ENCODE data around the gene SLC27A2.

Gene SLC27A2

DNA sequence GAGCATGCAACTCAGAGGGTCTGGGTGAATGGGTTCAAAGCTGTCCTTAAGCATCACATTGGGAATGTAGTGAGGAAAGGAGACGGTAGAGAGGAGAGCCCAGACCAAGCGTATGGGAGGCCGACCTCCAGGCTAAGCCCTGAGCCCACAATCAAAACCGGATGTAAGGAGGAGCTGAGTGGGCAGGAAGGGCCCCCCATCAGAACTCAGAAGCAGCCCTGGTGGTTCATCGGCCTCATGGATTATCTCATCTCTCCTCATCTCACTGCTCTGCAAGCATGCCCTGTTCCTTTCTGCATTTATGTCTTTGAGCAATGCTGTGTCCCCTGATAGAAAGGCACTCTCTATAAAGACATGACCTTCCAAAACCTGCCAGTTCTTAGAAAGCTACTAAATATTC is 77.3 kb downstream of the SLC27A2 start:
- H3K27ac ChIP-seq (ENCODE audit: insufficient read depth, low read depth, low read length, poor library complexity, severe bottlenecking): no peak overlapping the region
- H3K4me1 ChIP-seq (ENCODE audit: control insufficient read depth, insufficient read depth, low read length): no peaks in the 10 kb centered on the region
- no peaks in the 10 kb centered on the region for H3K9me3 ChIP-seq (ENCODE audit: control insufficient read depth, low read length)
- no peaks in the 10 kb centered on the region for H3K36me3 ChIP-seq (ENCODE audit: control insufficient read depth, insufficient read depth, low read length)
- no peak overlapping the region for H3K4me3 ChIP-seq (ENCODE audit: insufficient read depth, low read depth, low read length)
- no peaks in the 10 kb centered on the region for H3K27me3 ChIP-seq (ENCODE audit: control insufficient read depth, insufficient read depth, low read length, poor library complexity, severe bottlenecking)
- 82 to 86% methylated on average over 5 of the region's 5 CpGs for WGBS, 2 experiments

DNA sequence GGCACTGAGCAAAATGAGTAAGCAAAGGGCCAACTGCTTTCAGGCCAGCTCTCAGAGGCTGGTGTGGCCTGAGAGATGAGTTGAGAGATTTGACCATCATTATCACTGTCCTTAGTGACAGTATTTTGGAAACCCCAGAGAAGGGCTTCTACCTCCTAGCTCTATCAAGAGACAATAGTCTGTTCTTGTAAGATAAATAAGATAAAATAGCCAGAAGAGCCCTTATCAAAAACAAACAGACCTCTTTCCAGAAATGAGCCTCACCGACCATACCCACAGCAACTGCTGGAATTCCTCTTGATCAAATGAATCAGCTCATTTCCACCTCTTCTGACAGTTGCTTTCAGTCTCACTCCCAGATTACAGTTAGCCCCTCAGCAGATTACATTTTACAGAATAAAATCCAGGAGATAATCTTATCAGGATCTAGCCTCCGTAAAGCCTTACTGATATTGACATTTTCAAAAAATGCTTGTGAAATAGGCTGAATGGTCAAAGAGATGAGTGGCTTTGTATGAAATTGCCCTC is 79.0 kb downstream of the SLC27A2 start:
- H3K4me1 ChIP-seq (ENCODE audit: control insufficient read depth, insufficient read depth, low read length): peaks cover 9% of the 10 kb centered on the region
- H3K4me3 ChIP-seq (ENCODE audit: insufficient read depth, low read depth, low read length): no peak overlapping the region
- no peaks in the 10 kb centered on the region for H3K9me3 ChIP-seq (ENCODE audit: control insufficient read depth, low read length)
- no peaks in the 10 kb centered on the region for H3K27me3 ChIP-seq (ENCODE audit: control insufficient read depth, insufficient read depth, low read length, poor library complexity, severe bottlenecking)
- H3K27ac ChIP-seq (ENCODE audit: insufficient read depth, low read depth, low read length, poor library complexity, severe bottlenecking): no peak overlapping the region
- no peaks in the 10 kb centered on the region for H3K36me3 ChIP-seq (ENCODE audit: control insufficient read depth, insufficient read depth, low read length)
- 93 to 100% methylated on average over 2 of the region's 2 CpGs for WGBS, 2 experiments

DNA sequence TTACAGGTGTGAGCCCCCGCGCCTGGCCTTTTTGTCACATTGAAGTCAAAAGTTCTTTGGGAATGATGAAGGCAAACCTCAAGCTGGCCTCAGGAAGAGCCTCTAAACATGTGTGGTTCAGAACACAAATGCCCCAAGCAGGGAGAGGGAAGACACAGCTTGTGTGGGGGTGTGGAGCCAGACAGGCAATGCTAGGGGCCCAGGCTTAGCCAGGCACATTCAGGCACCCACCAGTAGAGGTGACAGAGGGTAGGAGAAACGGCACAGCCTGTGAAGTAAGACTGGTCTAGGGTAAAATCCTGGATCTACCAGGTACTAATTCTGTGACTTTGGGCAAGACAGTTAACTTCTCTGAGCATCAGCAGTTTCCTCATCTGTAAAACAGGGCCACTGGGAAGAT is 80.0 kb downstream of the SLC27A2 start:
- Histone ChIP-seq H3K27me3 (ENCODE audit: control insufficient read depth, insufficient read depth, low read length, poor library complexity, severe bottlenecking) (no peaks in the 10 kb centered on the region), H3K36me3 (ENCODE audit: control insufficient read depth, insufficient read depth, low read length) (no peaks in the 10 kb centered on the region), H3K27ac (ENCODE audit: insufficient read depth, low read depth, low read length, poor library complexity, severe bottlenecking) (no peak overlapping the region), H3K4me3 (ENCODE audit: insufficient read depth, low read depth, low read length) (no peak overlapping the region), H3K9me3 (ENCODE audit: control insufficient read depth, low read length) (no peaks in the 10 kb centered on the region), H3K4me1 (ENCODE audit: control insufficient read depth, insufficient read depth, low read length) (peaks cover 10% of the 10 kb centered on the region)
- WGBS, 2 experiments: 91 to 95% methylated on average over 3 of the region's 3 CpGs

- WGBS, 2 experiments: 95 to 96% methylated on average over 4 of the region's 4 CpGs
Measured at GRCh38 chr15:50262533-50262932, 80.5 kb downstream of the SLC27A2 start.

GRCh38 chr15:50265620-50266019 is 83.6 kb downstream of the SLC27A2 start, which contains the start of gene HDC:
Gene HDC, minus strand, starts transcription at chr15:50265726. Its CDS starts 103 bp downstream, at chr15:50265623.
- Histone ChIP-seq H3K4me3 (ENCODE audit: insufficient read depth, low read depth, low read length) (no peak within 1 kb of the TSS), H3K4me1 (ENCODE audit: control insufficient read depth, insufficient read depth, low read length) (peaks cover 10% of the 10 kb centered on the region), H3K9me3 (ENCODE audit: control insufficient read depth, low read length) (no peaks in the 10 kb centered on the region), H3K27ac (ENCODE audit: insufficient read depth, low read depth, low read length, poor library complexity, severe bottlenecking) (no peak within 1 kb of the TSS), H3K36me3 (ENCODE audit: control insufficient read depth, insufficient read depth, low read length) (no peaks in the 10 kb centered on the region), H3K27me3 (ENCODE audit: control insufficient read depth, insufficient read depth, low read length, poor library complexity, severe bottlenecking) (no peaks in the 10 kb centered on the region)
- WGBS, 2 experiments: 61 to 65% methylated on average over 9 of the region's 9 CpGs

More at GRCh38 chr15:50262533-50262932, 80.5 kb downstream of the SLC27A2 start:
- no peak overlapping the region for H3K27ac ChIP-seq (ENCODE audit: insufficient read depth, low read depth, low read length, poor library complexity, severe bottlenecking)
- no peaks in the 10 kb centered on the region for H3K36me3 ChIP-seq (ENCODE audit: control insufficient read depth, insufficient read depth, low read length)
- H3K4me3 ChIP-seq (ENCODE audit: insufficient read depth, low read depth, low read length): no peak overlapping the region
- H3K9me3 ChIP-seq (ENCODE audit: control insufficient read depth, low read length): no peaks in the 10 kb centered on the region
- H3K4me1 ChIP-seq (ENCODE audit: control insufficient read depth, insufficient read depth, low read length): peaks cover 10% of the 10 kb centered on the region
- no peaks in the 10 kb centered on the region for H3K27me3 ChIP-seq (ENCODE audit: control insufficient read depth, insufficient read depth, low read length, poor library complexity, severe bottlenecking)

DNA sequence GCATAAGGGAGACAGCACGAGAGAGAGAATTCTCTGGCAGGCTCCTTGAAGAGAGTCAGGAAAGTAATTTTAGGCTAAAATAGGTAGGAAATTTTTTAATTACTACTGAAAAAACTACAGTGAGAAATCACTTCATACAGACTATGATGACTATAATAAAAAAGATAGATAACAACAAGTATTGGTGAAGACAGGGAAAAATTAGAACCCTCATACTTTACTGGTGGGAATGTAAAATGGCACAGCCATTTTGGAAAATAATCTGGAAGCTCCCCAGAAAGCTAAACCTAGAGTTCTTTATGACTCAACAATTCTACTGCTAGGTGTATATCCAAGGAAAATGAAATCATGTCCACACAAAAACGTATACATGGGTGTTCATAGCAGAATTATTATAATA is 85.6 kb downstream of the SLC27A2 start:
- Histone ChIP-seq H3K36me3 (ENCODE audit: control insufficient read depth, insufficient read depth, low read length) (no peaks in the 10 kb centered on the region), H3K27me3 (ENCODE audit: control insufficient read depth, insufficient read depth, low read length, poor library complexity, severe bottlenecking) (no peaks in the 10 kb centered on the region)

DNA sequence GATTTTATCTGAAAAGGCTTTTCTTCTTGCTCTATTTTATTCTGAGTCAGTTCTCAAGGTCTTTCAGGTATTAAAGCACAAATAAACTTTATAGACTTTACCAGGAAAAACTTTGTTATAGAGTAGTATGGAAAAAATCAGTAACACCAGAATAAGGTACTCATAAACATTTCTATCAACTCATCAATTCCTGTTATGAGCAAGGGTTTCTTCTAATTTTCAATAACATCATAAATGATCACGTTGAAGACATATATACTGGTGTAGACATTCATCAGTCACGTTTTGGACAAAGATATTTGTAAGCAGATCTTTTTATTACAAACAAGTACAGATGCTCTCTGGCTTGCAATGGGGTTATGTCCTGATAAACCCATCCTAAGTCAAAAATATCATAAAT is 93.1 kb downstream of the SLC27A2 start:
- H3K9me3 ChIP-seq (ENCODE audit: control insufficient read depth, low read length): no peaks in the 10 kb centered on the region
- H3K27ac ChIP-seq (ENCODE audit: insufficient read depth, low read depth, low read length, poor library complexity, severe bottlenecking): no peak overlapping the region
- H3K36me3 ChIP-seq (ENCODE audit: control insufficient read depth, insufficient read depth, low read length): no peaks in the 10 kb centered on the region
- WGBS, 2 experiments: 82 to 94% methylated on average over 2 of the region's 2 CpGs
- no peak overlapping the region for H3K4me3 ChIP-seq (ENCODE audit: insufficient read depth, low read depth, low read length)
- H3K27me3 ChIP-seq (ENCODE audit: control insufficient read depth, insufficient read depth, low read length, poor library complexity, severe bottlenecking): no peaks in the 10 kb centered on the region
- H3K4me1 ChIP-seq (ENCODE audit: control insufficient read depth, insufficient read depth, low read length): no peaks in the 10 kb centered on the region

More for the DNA sequence above, 85.6 kb downstream of the SLC27A2 start:
- no peak overlapping the region for H3K27ac ChIP-seq (ENCODE audit: insufficient read depth, low read depth, low read length, poor library complexity, severe bottlenecking)
- H3K9me3 ChIP-seq (ENCODE audit: control insufficient read depth, low read length): no peaks in the 10 kb centered on the region
- no peak overlapping the region for H3K4me3 ChIP-seq (ENCODE audit: insufficient read depth, low read depth, low read length)
- H3K4me1 ChIP-seq (ENCODE audit: control insufficient read depth, insufficient read depth, low read length): peaks cover 10% of the 10 kb centered on the region
- WGBS, 2 experiments: 100% methylated on average over 1 of the region's 2 CpGs

DNA sequence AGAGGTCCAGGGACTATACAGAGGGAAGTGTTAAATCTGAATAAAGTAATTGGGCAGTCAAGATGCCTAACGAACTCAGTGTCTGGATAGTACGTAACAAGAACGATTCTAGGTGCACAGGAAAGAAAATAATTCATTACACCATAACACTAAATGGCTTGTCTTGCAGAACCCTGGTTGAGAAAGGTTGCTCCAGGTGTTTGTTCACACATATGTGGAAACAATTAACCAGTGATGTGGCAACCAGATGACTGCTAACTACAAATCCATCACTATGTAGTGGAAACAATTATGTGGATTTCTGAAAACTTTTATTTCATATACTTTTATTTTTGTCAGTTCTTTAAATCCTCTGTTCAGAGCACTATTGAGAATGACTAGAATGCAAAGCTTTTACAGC is 93.9 kb downstream of the SLC27A2 start:
- Histone ChIP-seq H3K4me3 (ENCODE audit: insufficient read depth, low read depth, low read length) (no peak overlapping the region), H3K27ac (ENCODE audit: insufficient read depth, low read depth, low read length, poor library complexity, severe bottlenecking) (no peak overlapping the region), H3K9me3 (ENCODE audit: control insufficient read depth, low read length) (no peaks in the 10 kb centered on the region), H3K4me1 (ENCODE audit: control insufficient read depth, insufficient read depth, low read length) (no peaks in the 10 kb centered on the region), H3K27me3 (ENCODE audit: control insufficient read depth, insufficient read depth, low read length, poor library complexity, severe bottlenecking) (no peaks in the 10 kb centered on the region), H3K36me3 (ENCODE audit: control insufficient read depth, insufficient read depth, low read length) (no peaks in the 10 kb centered on the region)
- WGBS, 2 experiments: 98% methylated on average over 3 of the region's 3 CpGs; no CpG with 5 or more reads in 1 of the 2 experiments

- H3K4me1 ChIP-seq (ENCODE audit: control insufficient read depth, insufficient read depth, low read length): no peaks in the 10 kb centered on the region
- H3K27me3 ChIP-seq (ENCODE audit: control insufficient read depth, insufficient read depth, low read length, poor library complexity, severe bottlenecking): no peaks in the 10 kb centered on the region
- H3K9me3 ChIP-seq (ENCODE audit: control insufficient read depth, low read length): no peaks in the 10 kb centered on the region
- H3K27ac ChIP-seq (ENCODE audit: insufficient read depth, low read depth, low read length, poor library complexity, severe bottlenecking): no peak overlapping the region
- H3K36me3 ChIP-seq (ENCODE audit: control insufficient read depth, insufficient read depth, low read length): no peaks in the 10 kb centered on the region
- WGBS, 2 experiments: 89 to 94% methylated on average over 1 of the region's 1 CpG
- H3K4me3 ChIP-seq (ENCODE audit: insufficient read depth, low read depth, low read length): no peak overlapping the region
Measured at GRCh38 chr15:50277370-50277769, 95.4 kb downstream of the SLC27A2 start.

GRCh38 chr15:50278496-50278895 is 96.5 kb downstream of the SLC27A2 start:
- Histone ChIP-seq H3K4me3 (ENCODE audit: insufficient read depth, low read depth, low read length) (no peak overlapping the region), H3K27ac (ENCODE audit: insufficient read depth, low read depth, low read length, poor library complexity, severe bottlenecking) (no peak overlapping the region), H3K9me3 (ENCODE audit: control insufficient read depth, low read length) (no peaks in the 10 kb centered on the region), H3K36me3 (ENCODE audit: control insufficient read depth, insufficient read depth, low read length) (no peaks in the 10 kb centered on the region), H3K27me3 (ENCODE audit: control insufficient read depth, insufficient read depth, low read length, poor library complexity, severe bottlenecking) (no peaks in the 10 kb centered on the region), H3K4me1 (ENCODE audit: control insufficient read depth, insufficient read depth, low read length) (no peaks in the 10 kb centered on the region)
- WGBS, 2 experiments: 94 to 99% methylated on average over 4 of the region's 4 CpGs

- Histone ChIP-seq H3K9me3 (ENCODE audit: control insufficient read depth, low read length) (no peaks in the 10 kb centered on the region), H3K27me3 (ENCODE audit: control insufficient read depth, insufficient read depth, low read length, poor library complexity, severe bottlenecking) (no peaks in the 10 kb centered on the region), H3K27ac (ENCODE audit: insufficient read depth, low read depth, low read length, poor library complexity, severe bottlenecking) (no peak overlapping the region), H3K4me1 (ENCODE audit: control insufficient read depth, insufficient read depth, low read length) (no peaks in the 10 kb centered on the region), H3K4me3 (ENCODE audit: insufficient read depth, low read depth, low read length) (no peak overlapping the region), H3K36me3 (ENCODE audit: control insufficient read depth, insufficient read depth, low read length) (no peaks in the 10 kb centered on the region)
- WGBS, 2 experiments: 92 to 97% methylated on average over 3 of the region's 3 CpGs
Measured at GRCh38 chr15:50280271-50280670, 98.3 kb downstream of the SLC27A2 start.

Data from ectodermal cell (in vitro differentiated cells).